Measurements from ENCODE around the gene EGR4.

EGR4 gene

GRCh38 chr2:73293534-73294171, at the start of gene EGR4:
Gene EGR4 (minus strand): TSS chr2:73293548. CDS start chr2:73293317, 231 bp downstream.
- no peak for TF ChIP-seq FOXA1 (IDR thresholded peaks at IDR 0.05)
- no peak for TF ChIP-seq CTBP1 (IDR thresholded peaks at IDR 0.05; ENCODE audit: borderline replicate concordance)
- TF ChIP-seq HDGF (IDR thresholded peaks at IDR 0.05; ENCODE audit: borderline replicate concordance) = no peak
- TF ChIP-seq TARDBP (IDR thresholded peaks at IDR 0.05) = no peak
- TF ChIP-seq NFRKB (IDR thresholded peaks at IDR 0.05) = no peak
- no peak for TF ChIP-seq FOXK2 (IDR thresholded peaks at IDR 0.05)
- no peak for TF ChIP-seq ARNT (IDR thresholded peaks at IDR 0.05)
- TF ChIP-seq PKNOX1 (IDR thresholded peaks at IDR 0.05) = no peak
- no peak for TF ChIP-seq L3MBTL2 (conservative IDR thresholded peaks at IDR 0.05)
- TF ChIP-seq FOXM1 (IDR thresholded peaks at IDR 0.05; ENCODE audit: borderline replicate concordance) = no peak
- TF ChIP-seq SP1 (IDR thresholded peaks at IDR 0.05) = no peak
- CTCF ChIA-PET = no interaction called here
- peak; percentile 88 for DNase-seq (ENCODE audit: extremely low spot score)

GRCh38 chr2:73341039-73341438, 47.7 kb upstream of the EGR4 start:
- ChIA-PET CTCF (interaction anchor here (1.7 kb wide), 1 partner anchor 19 kb away, joined by 6 read pairs; no protein-coding TSS in a partner anchor), POLR2A (no interaction called here)
- DNase-seq (ENCODE audit: extremely low spot score) = no peak
- no peak for TF ChIP-seq LEF1 (IDR thresholded peaks at IDR 0.05; ENCODE audit: borderline replicate concordance)
- no peak for TF ChIP-seq ZNF384 (IDR thresholded peaks at IDR 0.05)
- no peak for TF ChIP-seq NFRKB (IDR thresholded peaks at IDR 0.05)
- TF ChIP-seq FOXA1 (IDR thresholded peaks at IDR 0.05) = no peak
- TF ChIP-seq HDGF (IDR thresholded peaks at IDR 0.05; ENCODE audit: borderline replicate concordance) = no peak
- no peak for TF ChIP-seq SUZ12 (IDR thresholded peaks at IDR 0.05)
- TF ChIP-seq PKNOX1 (IDR thresholded peaks at IDR 0.05) = no peak
- TF ChIP-seq FOXK2 (IDR thresholded peaks at IDR 0.05) = no peak
- no peak for TF ChIP-seq L3MBTL2 (conservative IDR thresholded peaks at IDR 0.05)
- no peak for TF ChIP-seq SP1 (IDR thresholded peaks at IDR 0.05)
- no peak for TF ChIP-seq CTBP1 (IDR thresholded peaks at IDR 0.05; ENCODE audit: borderline replicate concordance)
- TF ChIP-seq ARNT (IDR thresholded peaks at IDR 0.05) = no peak
- no peak for TF ChIP-seq BHLHE40 (IDR thresholded peaks at IDR 0.05; ENCODE audit: borderline replicate concordance)

More at GRCh38 chr2:73293534-73294171, at the start of gene EGR4:
- POLR2A ChIA-PET = interaction anchor here (0.9 kb wide), 1 partner anchor 60 kb away, joined by 3 read pairs; the partner anchor contains the start of gene CCT7

GRCh38 chr2:73339201-73339600, 45.9 kb upstream of the EGR4 start:
- DNase-seq (ENCODE audit: extremely low spot score) = no peak
- TF ChIP-seq ARNT (IDR thresholded peaks at IDR 0.05) = no peak
- peak; percentile 11; the same call in 1 of the 2 replicates for TF ChIP-seq PKNOX1 (IDR thresholded peaks at IDR 0.05)
- TF ChIP-seq BHLHE40 (IDR thresholded peaks at IDR 0.05; ENCODE audit: borderline replicate concordance) = no peak
- ChIA-PET CTCF (interaction anchor here (0.7 to 0.9 kb wide), 2 partner anchors 49 to 970 kb away, joined by 3 to 5 read pairs; no protein-coding TSS in a partner anchor), POLR2A (no interaction called here)

- DNase-seq (ENCODE audit: extremely low spot score) = no peak
- CTCF ChIA-PET = no interaction called here
These were observed 44.5 kb upstream of the EGR4 start for GRCh38 chr2:73337828-73338227.

GRCh38 chr2:73334620-73335019, 41.3 kb upstream of the EGR4 start:
- TF ChIP-seq ZNF384 (IDR thresholded peaks at IDR 0.05) (no peak), NFRKB (IDR thresholded peaks at IDR 0.05) (no peak), BHLHE40 (IDR thresholded peaks at IDR 0.05; ENCODE audit: borderline replicate concordance) (no peak)
- ChIA-PET POLR2A (no interaction called here), CTCF (interaction anchor here (1.0 kb wide), 1 partner anchor 44 kb away, joined by 3 read pairs; no protein-coding TSS in a partner anchor)
- no peak for DNase-seq (ENCODE audit: extremely low spot score)

More at GRCh38 chr2:73337828-73338227, 44.5 kb upstream of the EGR4 start:
- TF ChIP-seq ARNT (IDR thresholded peaks at IDR 0.05) (no peak), PKNOX1 (IDR thresholded peaks at IDR 0.05) (no peak), FOXA1 (IDR thresholded peaks at IDR 0.05) (no peak), LEF1 (IDR thresholded peaks at IDR 0.05; ENCODE audit: borderline replicate concordance) (no peak), TARDBP (IDR thresholded peaks at IDR 0.05) (no peak), NFRKB (IDR thresholded peaks at IDR 0.05) (no peak), ZNF384 (IDR thresholded peaks at IDR 0.05) (no peak), HDGF (IDR thresholded peaks at IDR 0.05; ENCODE audit: borderline replicate concordance) (no peak), CTBP1 (IDR thresholded peaks at IDR 0.05; ENCODE audit: borderline replicate concordance) (no peak), SP1 (IDR thresholded peaks at IDR 0.05) (no peak), FOXM1 (IDR thresholded peaks at IDR 0.05; ENCODE audit: borderline replicate concordance) (no peak), L3MBTL2 (conservative IDR thresholded peaks at IDR 0.05) (no peak), FOXK2 (IDR thresholded peaks at IDR 0.05) (no peak), SUZ12 (IDR thresholded peaks at IDR 0.05) (no peak), ELF4 (IDR thresholded peaks at IDR 0.05) (no peak), BHLHE40 (IDR thresholded peaks at IDR 0.05; ENCODE audit: borderline replicate concordance) (no peak)
- POLR2A ChIA-PET = no interaction called here

GRCh38 chr2:73334045-73334444, 40.7 kb upstream of the EGR4 start:
- POLR2A ChIA-PET = no interaction called here
- DNase-seq (ENCODE audit: extremely low spot score) = no peak
- TF ChIP-seq BHLHE40 (IDR thresholded peaks at IDR 0.05; ENCODE audit: borderline replicate concordance) = no peak
- TF ChIP-seq CTBP1 (IDR thresholded peaks at IDR 0.05; ENCODE audit: borderline replicate concordance) = no peak
- no peak for TF ChIP-seq ELF4 (IDR thresholded peaks at IDR 0.05)
- TF ChIP-seq HDGF (IDR thresholded peaks at IDR 0.05; ENCODE audit: borderline replicate concordance) = no peak
- no peak for TF ChIP-seq NFRKB (IDR thresholded peaks at IDR 0.05)
- TF ChIP-seq TARDBP (IDR thresholded peaks at IDR 0.05) = no peak
- TF ChIP-seq FOXA1 (IDR thresholded peaks at IDR 0.05) = no peak
- no peak for TF ChIP-seq FOXM1 (IDR thresholded peaks at IDR 0.05; ENCODE audit: borderline replicate concordance)
- TF ChIP-seq SP1 (IDR thresholded peaks at IDR 0.05) = no peak
- TF ChIP-seq ARNT (IDR thresholded peaks at IDR 0.05) = no peak
- no peak for TF ChIP-seq L3MBTL2 (conservative IDR thresholded peaks at IDR 0.05)
- CTCF ChIA-PET = no interaction called here
